CD4-positive, alpha-beta T cell treated with Interferon gamma for 1 hour (primary cell): ENCODE measurements around the gene ARHGEF4.

ENCODE experiments used
- DNase-seq: peaks from one replicate; pipeline ENCODE4 v3.0.0-alpha.2; 2020

ARHGEF4 gene

DNA sequence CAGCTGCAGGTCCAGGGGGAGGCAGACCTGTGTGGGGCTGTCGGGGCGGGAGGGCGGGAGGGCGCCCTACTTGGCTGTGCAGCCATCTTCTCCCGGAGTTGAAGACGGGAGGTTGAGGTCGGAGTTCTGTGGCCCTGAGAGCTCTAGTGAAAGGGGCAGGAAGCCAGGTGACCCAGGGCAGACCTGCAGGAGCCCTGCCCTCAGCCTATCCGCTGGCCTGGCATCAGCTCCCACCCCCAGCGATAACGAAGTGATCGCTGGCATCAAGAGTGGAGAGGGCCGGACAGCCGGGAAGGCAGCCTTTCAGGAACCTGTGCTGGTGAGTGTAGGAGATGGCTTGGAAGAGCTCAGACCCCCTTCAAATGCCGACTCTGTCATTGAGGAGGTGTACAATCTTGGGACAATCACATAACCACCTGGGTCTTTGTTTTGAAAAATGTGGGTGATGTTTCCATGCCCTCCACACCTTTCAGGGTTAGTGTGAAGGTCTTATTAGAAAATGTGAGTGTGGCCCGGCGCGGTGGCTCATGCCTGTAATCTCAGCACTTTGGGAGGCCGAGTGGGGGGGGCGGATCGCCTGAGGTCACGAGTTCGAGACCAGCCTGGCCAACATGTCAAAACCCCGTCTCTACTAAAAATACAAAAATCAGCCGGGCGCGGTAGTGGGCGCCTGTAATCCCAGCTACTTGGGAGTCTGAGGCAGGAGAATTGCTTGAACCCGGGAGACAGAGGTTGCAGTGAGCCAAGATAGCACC lies 1.3 kb downstream of the ARHGEF4 start:
- DNase-seq = no peak

DNA sequence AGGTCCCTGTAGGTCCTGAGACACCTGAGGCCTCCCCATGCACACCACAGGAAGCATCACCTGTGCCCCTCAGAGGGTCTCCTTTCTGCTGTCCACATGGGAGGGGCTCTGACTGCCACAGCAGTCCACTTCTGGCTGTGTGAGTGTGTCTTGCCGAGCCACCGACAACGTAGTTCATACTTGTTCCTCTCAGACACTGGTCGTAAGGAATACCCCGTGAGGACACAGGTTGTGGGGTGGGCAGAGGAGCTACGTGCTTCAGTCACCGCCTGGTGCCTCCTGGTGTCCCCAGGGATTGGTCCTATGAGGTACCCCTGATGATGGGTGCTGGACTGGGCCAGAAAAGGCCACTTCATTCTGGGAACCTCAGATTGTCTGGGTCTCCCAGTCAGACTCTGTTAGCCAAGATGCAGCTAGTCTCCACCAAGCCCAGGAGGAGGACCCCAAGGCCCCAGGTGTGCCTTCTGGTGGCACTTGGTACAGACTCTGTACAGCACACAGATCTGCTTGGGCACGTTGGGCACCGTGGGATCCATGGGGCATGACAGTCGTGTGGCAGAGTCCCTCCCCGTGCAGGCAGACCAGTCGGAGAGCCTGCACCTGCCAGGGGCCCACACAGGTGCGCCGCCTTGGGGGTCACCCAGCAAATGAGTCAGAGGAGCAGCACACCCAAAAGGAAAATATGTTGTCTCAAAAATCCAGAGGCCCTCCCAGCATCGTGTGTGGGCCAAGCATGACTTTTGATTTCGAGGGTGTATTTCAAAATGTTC lies 2.5 kb downstream of the ARHGEF4 start:
- no peak for DNase-seq

DNA sequence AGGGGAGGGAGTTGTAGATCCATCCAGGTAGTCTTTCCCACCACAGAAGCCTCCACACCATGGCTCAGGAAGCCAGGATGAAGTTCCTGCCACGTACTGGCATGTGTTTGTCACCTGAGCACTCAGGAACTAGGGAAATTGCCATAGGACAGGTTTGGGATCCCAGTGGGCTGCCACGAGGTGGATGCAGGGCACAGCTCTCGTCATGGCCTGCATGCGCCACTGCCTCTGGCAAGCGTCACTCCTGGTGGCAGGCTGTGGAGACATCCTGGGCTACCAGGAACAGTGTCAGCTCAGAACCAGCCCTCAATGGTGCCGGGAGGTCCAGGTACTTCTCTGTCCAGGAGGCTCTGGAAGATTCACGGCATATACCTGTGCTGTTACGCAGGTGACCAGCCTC lies 3.8 kb downstream of the ARHGEF4 start:
- no peak for DNase-seq

DNA sequence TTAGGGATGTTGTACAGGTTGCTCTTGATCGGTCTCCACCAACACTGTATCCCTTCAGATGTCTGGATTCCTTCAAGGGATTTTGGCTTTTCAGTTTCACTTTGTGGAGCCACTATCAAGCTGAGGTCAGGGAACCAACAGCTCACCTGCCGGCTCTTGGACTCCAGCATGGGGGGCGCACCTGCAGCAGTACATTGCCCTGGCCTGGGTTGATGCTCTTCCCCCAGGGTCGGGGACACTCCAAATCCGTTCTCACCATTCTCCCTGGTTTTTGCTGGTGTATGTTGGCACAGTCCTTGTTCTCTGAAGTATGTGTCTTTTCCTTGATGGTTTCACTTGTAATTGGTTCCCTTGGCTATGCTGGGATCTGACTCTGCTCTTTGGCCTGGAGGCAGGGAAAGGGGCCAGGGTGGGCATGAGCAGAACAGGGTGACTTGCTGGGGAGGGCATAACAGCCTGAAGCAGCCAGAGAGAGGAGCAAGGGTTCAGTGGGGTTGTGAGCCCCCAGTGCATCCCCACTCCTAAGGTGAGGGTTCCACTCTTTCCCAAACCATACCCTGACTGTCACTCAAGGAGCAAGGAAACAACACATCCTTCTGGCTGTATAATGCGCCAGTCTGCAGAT lies 5.1 kb downstream of the ARHGEF4 start:
- DNase-seq = no peak

DNA sequence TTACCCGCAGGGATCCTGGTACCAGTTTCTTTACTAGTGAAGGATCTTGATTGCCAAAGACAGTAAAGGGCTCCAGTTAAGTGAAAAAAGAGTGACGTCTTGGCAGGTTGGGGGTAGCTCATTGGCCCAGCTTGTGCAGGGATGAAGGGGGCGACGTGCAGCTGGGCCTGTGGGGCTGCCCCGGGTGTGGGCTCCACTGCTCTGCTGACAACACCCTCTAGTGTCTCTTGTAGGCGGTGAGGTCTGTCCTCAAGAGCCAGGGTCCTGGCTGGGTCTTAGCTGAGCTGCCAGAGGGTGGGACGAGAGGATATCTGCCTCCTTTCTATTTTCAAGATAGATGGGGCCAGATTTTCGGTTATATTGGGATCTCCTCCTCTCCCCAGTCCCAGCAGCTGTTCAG lies 6.1 kb downstream of the ARHGEF4 start:
- DNase-seq = no peak

DNA sequence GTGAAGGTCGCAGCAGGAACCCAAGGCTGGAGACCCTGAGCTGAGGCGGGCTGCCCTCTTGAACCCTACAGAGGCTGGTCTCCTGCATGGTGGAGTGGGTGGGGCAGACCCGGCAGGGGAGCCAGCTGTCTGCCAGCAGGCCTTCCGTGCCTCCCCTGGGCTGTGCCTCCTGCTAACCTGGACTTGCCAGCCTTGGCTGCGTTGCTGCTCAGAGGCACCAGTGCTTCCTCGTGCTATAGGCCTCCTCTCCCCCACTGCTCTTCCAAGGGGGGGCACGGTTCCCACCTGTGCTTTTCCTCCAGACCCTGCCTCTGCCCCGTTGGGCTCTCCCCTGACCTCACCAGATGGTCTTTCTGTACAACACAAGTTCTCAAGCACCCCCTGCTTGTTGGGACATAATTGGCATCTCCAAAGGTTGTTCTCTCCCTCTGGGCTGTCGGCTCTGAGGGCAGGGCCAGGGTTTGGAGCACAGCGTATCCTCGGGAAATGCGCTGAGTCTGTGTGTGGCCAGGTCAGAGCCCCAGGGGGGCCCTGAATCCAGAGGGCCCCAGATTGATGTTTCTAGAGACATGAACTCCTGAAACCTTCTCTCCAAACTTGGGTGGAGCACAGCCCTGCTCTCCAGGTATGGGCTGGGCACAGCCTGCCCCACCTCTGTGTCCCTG lies 6.7 kb downstream of the ARHGEF4 start:
- no peak for DNase-seq

DNA sequence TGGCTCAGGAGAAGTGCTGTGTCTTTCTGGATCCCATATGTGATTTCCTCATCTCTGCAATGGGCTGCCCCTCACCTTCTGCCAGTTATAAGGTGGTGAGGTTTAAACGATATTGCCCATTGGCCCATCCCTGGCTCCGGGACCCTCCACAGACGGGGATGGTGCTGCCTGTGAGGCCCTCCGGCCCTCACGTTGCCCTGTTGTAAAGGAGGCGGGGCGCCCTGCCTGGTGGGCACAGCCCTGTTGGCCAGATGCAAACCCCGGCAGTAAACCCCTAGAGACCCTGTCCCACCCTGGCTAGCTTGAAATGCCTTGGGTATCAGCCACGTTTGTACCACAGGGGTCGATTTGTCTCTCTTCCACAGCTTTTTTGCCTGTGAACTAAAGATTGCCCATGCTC lies 7.4 kb downstream of the ARHGEF4 start:
- DNase-seq = no peak

DNA sequence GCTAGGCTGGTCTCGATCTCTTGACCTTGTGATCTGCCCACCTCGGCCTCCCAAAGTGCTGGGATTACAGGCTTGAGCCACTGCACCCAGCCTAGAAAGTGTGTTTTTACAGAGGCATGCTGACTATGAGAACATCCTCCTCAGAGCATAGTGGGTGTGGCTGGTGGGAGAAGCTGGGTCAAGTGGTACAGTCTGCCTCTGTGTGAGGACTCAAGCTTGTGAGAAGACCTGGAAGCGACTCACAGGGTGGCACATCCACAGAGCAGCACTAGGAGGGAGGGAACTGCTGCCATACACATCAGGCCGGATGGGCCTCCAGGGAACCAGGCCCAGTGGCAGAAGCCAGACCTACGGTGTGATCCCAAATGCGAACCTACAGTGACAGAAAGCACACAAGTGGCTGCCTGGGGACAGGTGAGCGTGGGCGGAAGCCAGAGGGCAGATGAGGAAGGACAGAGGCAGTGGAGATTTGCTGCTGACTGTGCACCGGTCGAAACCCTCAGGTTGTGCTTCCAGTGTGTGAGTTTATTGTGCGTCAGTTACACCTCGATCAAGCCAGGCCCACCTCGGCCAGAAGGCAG lies 8.9 kb downstream of the ARHGEF4 start:
- DNase-seq = no peak

DNA sequence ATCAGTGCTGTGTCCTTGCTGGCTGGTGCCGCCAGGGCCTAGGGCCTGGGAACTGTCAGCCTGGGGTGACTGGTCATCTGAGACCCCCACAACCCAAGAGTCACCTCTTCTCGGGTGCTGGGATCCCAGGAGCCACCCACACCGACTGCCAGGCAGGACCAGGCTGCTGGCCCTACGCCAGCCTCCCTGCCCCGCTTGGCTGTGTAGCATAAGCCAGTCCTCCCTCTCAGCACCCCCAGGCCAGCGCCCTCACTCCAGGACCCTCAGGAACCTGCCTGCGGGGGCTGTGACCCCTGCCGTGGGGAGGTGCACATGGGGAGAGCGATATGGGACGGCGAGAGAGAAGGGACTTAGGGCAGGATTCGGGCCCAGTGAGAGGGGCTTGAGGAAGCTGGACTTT lies 9.5 kb downstream of the ARHGEF4 start:
- no peak for DNase-seq

DNA sequence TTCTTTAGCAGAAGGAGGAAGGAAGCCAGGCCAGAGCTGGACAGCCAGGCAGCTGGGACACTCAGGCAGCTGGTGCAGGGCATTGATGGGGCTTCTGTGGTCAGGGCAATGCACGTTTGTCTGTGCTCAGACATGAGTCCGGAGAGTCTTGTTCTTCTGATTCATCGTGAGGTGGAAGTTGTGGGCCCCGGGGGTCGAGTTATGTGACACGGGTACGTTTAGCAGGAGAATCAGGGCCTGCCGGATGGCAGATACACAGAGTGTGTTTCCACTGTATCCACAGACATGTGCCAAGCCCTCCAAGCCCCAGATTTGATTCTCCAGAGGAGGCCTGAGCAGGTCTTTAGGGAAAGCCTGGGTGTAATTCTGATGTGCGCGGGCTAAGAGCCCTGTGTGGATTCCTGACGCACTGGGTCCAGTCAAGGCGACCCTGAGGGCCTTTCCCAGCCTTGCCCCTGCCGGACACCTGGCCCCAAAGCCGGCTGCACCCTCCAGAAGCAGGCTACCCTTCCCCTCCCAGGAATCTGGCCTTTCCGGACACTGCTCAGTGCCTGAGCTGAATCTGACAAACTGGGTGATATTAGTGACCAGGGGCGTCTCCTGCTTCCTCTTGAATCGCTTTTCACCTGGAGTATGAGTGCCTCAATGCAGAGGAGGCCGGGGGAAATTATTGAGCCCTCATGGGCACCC lies 10.1 kb downstream of the ARHGEF4 start:
- no peak for DNase-seq

DNA sequence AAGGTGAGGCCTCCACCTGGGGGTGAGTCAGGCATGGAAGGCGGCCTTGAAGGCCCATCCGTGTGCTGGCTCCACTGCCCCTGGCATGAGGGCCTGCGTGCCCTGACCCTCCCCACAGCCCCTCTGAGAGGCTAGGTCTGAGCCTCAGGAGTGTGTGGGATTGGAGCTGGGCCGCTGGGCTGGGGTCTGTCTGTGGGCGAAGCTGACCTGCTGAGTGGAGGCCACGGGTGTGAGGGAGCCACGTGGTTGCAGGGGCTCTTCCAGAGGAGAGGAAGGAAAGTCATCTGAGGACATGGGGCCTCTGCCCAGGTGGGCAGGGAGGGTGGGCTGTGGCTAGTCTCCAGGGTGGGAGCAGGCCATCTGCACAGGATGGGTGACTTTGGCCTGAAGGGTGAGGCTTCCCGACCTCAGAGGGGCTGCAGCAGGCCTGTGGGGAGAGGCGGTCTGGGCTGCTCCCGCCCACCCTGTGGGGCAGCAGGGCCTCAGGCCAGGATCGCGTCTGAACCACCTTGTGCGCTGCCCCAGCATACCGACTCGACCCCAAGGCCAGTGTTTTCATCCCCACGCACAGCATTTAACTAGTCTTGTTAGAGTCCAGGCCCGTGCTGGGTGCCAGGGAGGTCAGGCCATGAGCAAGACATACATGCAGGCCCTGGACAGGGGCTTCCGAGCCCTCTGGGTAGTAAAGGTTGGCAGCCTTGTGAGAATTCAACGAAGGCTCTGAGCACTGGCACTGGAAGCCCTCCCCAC lies 11.2 kb downstream of the ARHGEF4 start:
- DNase-seq = no peak

DNA sequence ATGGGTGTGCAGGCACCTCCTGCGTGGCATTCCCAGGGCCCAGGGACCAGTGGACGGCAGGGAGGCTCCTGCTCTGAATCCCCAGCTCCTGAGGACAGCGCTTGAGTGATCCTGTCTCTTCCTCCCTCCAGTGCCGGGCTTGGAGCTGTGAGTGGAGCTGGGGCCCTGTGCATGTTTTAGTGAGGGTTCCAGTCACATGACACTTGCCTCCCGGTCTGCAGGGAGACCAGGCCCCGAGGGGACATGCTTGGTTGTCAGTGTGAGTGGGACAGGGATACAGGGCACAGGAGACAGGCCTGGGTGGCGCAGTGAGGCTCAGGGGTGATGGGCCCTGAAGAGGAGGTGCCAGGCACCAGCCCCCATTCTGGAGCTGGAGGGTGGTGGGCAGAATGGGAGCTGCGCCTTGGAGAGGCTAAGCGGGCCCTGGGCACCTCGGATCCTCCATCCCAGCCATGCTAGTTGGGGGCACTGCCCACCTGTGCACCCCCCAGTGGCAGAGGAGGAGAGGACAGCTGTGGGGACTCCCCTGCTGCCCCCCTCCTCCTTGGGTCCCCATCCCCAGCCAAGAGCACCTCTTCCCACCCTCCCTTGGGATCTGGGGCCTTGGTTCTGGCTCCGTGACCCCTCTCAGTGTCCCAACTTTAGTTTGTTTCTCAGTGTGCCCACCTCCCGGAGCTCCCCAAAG lies 12.0 kb downstream of the ARHGEF4 start:
- no peak for DNase-seq

DNA sequence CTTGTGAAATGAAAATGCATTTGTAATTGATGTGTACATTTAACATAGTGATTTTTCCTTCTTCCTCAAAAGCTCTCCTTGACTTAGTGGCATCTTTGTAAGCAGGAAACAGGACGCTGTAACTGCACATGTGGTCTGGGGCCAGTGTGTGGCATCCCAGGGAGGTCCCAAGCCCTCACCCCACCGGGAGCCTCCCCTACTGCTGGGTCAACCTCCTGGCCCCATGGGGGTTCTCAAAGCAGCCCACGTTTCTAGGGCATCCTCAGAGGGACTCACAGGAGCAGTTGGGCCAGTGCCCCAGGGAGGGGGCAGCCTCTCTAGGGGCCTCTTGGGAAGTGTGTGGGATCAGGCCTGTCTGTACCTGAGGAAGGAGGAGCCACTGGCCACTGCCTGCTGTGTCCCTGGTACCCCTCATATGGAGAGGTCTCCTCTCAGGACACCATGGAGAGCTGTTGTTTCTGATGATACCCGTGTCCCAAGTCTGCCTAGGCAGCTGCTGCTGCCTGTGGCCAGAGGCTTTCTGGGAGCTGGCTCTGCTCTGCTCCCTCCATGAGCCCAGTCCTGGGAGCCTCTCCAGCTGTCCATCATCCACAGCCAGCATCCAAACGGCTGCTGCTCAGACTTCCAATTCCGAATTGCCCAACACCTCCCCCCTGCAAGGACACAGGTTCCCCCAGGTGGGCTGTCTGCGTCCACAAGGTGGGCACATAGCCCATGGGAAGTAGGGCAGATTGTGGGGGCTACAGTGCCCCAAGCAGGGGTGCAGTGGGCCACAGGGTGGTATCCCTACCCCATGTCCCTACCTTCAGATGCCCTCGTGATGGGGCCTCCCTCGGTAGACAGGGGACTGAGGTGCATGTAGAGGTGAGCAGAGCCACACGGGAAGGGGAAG lies 13.4 kb downstream of the ARHGEF4 start:
- no peak for DNase-seq

DNA sequence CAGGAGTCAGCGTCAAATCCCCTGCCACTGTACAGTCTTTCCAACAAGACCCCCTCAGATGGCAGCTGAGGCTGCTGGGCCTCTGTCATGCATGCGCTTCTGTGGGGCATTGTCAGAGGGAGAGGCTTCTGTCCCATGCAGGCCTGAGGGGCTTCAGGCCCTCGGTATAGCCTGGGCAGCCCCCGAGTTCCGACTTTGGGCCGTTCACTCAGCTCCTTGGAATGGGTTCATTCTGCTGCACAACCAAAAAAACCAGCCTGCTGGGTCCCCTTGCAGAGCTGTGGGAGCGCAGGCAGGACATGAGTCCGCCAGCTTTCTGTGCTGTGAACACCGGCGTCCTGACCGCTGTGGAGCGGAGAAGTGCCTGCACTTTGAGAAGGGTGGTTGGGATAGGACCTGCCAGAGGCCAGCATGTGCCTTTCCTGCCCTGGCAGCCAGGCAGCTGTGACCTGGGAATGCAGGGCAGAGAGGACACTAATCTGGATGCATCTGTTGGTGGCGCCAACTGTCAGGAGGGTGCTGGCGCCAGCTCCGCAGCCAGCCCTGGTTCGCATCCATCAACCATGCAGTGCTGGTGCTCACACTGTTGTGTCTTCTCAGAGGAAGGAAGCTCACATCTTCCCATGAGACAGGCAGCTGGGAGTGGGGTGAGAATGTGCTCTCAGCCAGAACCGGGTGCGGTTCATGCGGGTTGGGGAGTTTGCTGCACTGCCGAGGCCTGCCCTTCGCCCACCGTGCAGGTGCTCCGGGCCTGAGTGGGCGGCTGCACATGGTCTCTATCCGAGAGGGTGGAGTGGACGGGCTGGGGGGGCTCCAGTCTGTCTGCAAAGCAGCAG lies 14.3 kb downstream of the ARHGEF4 start:
- DNase-seq = no peak

DNA sequence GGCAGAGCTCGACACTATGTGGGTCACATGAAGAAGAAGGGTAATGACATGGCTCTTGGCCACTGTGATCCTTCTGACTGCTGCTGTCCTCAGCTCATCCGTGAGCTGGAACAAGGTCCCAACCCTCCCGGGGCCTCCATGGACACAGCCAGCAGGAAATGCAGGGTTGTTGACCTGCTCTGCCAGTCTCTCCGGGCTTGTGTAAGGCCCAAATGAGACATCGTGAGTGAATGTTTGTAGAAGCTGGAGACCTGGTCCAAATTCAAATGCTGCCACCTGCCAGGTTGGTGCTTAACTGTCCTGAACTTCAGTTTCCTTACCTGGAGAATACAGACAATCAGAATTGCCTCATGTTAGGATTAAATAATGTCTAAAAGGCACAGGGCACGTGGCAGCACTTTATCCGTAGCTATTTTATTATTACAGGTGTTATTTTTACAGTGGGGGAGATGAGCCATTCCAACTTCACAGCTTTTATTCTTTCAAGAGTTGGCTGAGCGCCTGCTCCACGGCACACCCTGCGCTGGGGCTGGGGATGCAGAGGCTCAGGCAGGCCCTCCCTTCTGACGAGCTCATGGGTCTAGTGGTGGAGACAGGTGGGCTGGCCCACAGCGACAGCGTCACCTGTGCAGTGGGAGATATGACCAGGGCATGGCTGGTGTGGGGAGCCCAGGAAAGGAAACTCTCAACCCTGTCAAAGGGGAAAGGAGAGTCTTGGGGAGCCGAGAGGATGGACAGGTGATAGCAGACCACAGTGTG lies 15.1 kb downstream of the ARHGEF4 start:
- DNase-seq = no peak

DNA sequence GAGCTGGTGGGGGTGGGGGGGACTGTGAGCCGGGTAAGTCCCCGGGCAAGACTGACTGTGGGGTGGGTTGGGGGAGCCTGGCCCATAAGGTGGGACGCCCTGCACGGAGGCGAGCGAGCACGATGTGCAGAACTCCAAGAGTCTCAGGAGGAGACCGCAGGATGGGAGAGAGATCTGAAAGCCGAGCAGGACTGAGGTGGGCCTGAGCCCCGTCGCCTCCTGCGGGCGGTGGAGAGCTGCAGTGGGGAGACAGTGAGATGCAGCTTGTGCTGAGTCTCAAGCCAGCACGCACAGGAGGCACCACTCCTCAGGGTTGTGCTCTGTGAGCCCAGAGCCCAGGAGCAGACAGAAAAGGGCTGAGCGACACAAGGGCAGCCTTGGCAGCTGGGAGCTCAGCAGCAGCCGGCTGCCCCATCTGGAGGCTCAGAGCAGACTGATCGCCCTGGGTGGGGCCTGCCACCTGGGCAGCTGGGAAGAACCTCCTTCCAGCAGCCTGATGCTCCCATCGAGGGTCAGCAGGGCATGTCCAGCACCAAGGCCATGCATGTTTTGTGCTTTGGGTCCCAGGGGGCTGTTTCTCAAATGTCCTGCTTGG lies 15.9 kb downstream of the ARHGEF4 start:
- no peak for DNase-seq

DNA sequence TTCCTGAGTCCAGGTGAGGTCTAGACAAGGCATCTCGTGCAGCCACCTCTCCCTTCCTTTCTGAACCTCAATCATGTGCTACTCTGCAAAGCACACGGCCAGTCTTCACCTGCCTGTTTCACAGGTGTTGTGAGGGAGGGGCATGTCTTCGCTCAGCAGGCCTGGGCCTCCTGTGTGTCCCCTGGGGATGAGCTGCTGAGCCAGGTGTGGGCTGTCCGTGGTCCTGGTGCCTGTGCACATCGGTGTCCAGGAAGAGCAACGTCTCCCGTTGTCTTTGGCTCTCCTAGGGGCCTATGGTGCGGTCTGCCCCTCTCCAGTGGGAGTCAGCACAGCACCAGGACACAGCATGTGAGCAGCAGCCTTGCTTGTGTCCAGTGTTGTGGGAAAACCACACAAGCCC lies 16.7 kb downstream of the ARHGEF4 start:
- DNase-seq = no peak

DNA sequence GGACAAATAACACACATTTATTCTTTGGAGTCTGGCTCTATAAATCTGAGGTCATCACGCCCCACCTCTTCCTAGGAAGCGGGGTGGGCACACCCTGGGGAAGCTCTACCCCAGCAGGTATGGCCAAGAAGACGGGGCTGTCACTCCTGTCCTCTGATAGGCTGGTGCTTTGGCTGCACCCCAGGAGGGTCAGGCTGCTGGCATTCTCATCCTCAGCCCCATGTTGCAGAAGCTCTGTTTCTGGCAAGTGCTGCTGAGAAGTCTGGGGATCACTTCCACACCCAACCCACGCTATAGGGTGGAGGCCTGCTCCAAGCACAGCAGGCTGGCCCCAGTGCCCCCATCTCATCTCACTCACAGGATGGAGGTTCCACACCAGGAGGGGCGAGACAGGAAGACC lies 17.6 kb downstream of the ARHGEF4 start:
- DNase-seq = no peak
